Midbrain (tissue), 1 donor: ENCODE measurements around the gene HOXA10.

Experiments
- DNase-seq: peaks from one replicate; lab custom pipeline; 2025; lab: John Stamatoyannopoulos, UW

The HOXA10 gene

GRCh38 chr7:27143950-27144780 lies 30.0 kb downstream of the HOXA10 start:
- DNase-seq, result no peak

- no peak for DNase-seq
These were observed 30.8 kb downstream of the HOXA10 start, which contains the start of gene HOXA5 for GRCh38 chr7:27143023-27143949. Gene HOXA5, minus strand, starts transcription at chr7:27143681. Its CDS starts 74 bp downstream, at chr7:27143607.

- DNase-seq, result no peak
These were observed 31.5 kb downstream of the HOXA10 start for GRCh38 chr7:27142580-27143022.

GRCh38 chr7:27141923-27142579 lies 32.1 kb downstream of the HOXA10 start:
- no peak for DNase-seq

DNA sequence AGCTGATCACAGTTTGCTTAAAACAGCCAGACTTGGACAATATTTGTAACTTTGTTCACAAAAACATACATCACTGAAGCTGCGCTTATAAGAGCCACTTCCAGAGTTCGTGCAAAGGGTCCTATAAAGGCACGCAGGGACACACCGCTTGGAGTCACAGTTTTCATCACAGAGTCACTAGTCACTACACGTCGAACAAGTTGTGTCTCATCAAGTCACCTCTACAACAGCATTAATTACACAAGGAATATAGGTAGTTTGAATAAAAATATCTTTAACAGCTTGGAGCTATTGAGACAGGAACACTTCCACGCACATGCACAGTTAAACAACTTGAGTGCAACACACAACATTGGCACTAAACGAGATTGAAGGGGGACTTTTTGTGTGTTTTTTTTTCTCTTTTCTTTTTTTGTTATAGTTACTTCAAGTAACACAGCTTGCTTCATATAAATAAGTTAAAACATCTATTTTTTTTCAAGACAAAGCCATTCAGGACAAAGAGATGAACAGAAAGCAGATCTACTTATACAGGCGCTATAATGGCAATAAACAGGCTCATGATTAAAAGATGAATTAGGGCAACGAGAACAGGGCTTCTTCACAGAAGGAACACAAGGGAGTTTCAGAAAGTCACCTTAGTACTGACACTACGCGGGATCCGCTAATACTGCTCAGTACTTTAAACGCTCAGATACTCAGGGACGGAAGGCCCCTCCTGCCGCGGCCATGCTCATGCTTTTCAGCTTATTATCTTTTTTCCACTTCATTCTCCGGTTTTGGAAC lies 32.8 kb downstream of the HOXA10 start:
- DNase-seq, result no peak

GRCh38 chr7:27140126-27140857 lies 33.8 kb downstream of the HOXA10 start:
- no peak for DNase-seq

DNA sequence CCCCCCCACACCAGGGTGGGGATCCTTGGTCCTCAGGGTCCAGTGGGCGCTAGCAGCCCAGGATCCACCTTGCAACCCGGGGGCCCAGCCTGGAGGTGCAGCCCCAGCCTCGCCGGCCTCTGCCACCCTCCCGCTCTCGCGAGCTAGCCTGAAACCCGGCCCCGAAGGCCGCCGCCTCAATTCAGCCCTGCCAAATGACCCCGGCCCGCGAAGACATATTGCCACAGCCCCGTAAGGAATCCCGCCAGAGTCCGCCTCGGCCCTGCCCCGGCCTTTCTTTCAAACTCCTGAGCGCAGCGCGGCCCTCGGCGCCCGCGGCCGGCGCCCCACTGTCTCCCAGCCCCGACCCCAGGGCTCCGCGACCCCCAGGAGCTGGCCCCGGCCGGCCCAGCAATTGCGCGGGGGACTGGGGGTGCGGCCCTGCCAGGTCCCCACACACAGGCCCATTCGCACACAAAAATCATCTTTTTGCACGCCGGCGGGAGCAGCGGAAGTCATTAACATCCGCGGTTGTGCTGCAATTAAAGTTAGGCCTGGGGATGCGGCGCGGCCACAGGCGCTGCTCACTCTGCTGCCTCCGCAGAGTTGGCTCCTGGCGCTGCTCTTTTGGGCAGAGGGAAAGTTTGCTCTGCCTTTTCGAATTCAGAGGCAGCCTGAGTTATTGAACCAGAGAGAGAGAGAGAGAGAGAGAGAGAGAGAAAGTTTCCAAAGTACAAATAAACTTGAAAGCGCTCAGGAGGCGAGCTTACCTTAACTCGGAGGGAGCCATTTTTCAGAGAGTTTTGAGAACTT lies 34.6 kb downstream of the HOXA10 start:
- DNase-seq, result no peak

DNA sequence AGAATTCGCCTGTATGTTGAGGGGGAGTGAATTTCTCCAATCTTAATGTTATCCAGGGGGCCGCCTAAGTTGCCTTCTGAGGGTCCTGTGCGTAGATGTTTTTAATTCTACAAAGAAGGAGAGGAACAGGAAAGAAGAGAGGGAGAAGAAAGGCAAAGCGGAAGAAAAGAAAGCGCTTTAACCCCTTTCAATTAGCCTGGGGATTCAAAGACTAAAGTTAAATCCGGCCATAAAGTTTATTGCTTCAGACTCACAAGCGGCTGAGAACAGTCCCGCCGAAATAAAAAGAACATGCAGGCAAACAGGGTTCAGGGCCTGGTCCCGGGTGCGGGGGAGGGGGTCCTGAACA lies 35.2 kb downstream of the HOXA10 start:
- no peak for DNase-seq

GRCh38 chr7:27138472-27138871 lies 35.6 kb downstream of the HOXA10 start:
- no peak for DNase-seq

- no peak for DNase-seq
These were observed 36.3 kb downstream of the HOXA10 start for GRCh38 chr7:27137640-27138315.

DNA sequence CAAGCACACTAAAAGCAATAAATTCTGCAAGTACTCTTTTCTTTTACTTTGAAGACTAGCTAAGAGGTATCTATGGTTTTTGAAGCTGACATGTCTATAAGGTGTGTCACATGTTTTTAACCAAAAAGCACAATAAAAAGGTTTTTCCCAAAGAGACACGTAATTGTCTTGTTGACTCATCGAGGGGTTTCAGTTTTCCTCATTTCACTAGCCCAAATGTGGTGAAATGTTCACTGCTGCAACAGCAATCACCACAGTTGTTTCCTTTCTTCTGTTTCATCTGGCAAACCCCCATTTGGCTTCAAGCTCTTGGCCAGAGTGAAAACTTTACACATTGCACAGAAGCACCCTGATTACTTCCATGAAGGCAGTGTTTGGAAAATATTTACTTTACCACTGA lies 39.7 kb downstream of the HOXA10 start:
- no peak for DNase-seq

GRCh38 chr7:27133409-27134231 lies 40.5 kb downstream of the HOXA10 start:
- DNase-seq, result no peak

DNA sequence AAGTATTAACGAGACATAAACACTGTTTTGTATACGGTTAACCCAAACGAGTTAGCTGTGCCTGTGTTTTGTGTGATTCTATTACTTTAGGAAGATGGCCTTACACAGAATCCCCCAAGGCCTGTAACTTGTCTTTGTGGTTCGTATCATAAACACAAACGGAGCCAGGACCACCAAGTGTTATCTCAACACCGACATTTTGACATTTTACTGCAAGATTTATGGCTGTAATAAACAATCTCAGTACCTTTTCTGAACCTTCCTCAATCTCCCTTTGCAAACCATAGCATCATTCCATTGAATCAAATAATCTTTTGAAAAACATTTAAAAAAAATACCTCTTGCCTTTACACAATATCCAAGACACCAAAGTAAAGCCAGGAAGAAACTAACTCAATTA lies 41.1 kb downstream of the HOXA10 start:
- no peak for DNase-seq

DNA sequence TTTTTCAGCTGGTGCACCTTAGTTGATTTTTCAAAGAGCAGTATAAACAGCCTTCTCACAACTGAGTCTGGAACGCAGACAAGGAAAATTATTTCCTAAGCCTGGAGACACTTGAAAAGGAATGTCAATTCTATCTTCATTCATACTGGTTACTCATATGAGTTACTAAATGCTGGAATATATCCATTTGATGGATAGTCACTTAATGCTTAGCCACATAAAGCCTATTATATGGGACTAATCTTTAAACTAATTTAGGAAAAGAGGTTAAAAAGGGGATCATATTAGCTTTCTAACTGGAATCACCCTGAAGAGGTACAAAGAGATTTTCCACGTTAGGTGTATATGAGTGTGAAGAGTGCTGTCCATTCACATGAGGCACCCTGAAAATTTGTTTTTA lies 41.9 kb downstream of the HOXA10 start:
- DNase-seq, result no peak

GRCh38 chr7:27131390-27131819 lies 42.7 kb downstream of the HOXA10 start:
- no peak for DNase-seq

- no peak for DNase-seq
These were observed 43.4 kb downstream of the HOXA10 start, which contains the start of gene HOXA4 for GRCh38 chr7:27130540-27131389. Gene HOXA4, minus strand, starts transcription at chr7:27130757. Its CDS starts 24 bp downstream, at chr7:27130733.
